Liver (tissue), 9 donors: ENCODE data around the gene SCAF11. TPM values are rescaled to one million over a fixed set of nuclear protein-coding genes. Genes with fewer than 3 reads are reported as not detected.

Experiments used
- DNase-seq: peaks from one replicate; pipeline ENCODE4 v3.0.0-alpha.2; 2017; ENCODE audit warnings: low spot score
- H3K27ac ChIP-seq, 2 donors: one replicate each; pipeline ENCODE4 v1.7.0; 2013; ENCODE audit warnings: inconsistent platforms in 2 of 2, low read length in 2 of 2, control low read depth in 1 of 2, low read depth in 1 of 2, mild to moderate bottlenecking in 1 of 2
- H3K27me3 ChIP-seq, 4 donors: one replicate each; pipeline versions ENCODE4 v1.6.1 to v1.7.0; 2013; ENCODE audit warnings: low read length in 3 of 4, inconsistent platforms in 1 of 4, mild to moderate bottlenecking in 1 of 4, moderate library complexity in 1 of 4; ENCODE audit not compliant: control insufficient read depth in 4 of 4, insufficient read depth in 4 of 4
- H3K36me3 ChIP-seq, 4 donors: one replicate each; pipeline versions ENCODE4 v1.6.1 to v1.7.0; 2013; ENCODE audit warnings: low read length in 3 of 4, mild to moderate bottlenecking in 3 of 4, low read depth in 1 of 4, moderate library complexity in 1 of 4; ENCODE audit not compliant: control insufficient read depth in 4 of 4, insufficient read depth in 3 of 4
- H3K4me1 ChIP-seq, 4 donors: one replicate each; pipeline versions ENCODE4 v1.6.1 to v1.7.0; 2013; ENCODE audit warnings: low read length in 3 of 4, mild to moderate bottlenecking in 3 of 4, moderate library complexity in 1 of 4; ENCODE audit not compliant: control insufficient read depth in 4 of 4, insufficient read depth in 4 of 4
- H3K4me3 ChIP-seq, 3 donors: one replicate each; pipeline versions ENCODE4 v1.6.1 to v1.7.0; 2013; ENCODE audit warnings: low read length in 3 of 3, control low read depth in 1 of 3, low read depth in 1 of 3, mild to moderate bottlenecking in 1 of 3
- H3K9ac ChIP-seq, 2 donors: one replicate each; pipeline ENCODE4 v1.7.0; 2013; ENCODE audit warnings: low read length in 2 of 2, mild to moderate bottlenecking in 2 of 2, moderate library complexity in 2 of 2, control low read depth in 1 of 2, low read depth in 1 of 2
- H3K9me3 ChIP-seq, 4 donors: one replicate each; pipeline versions ENCODE4 v1.6.1 to v1.7.0; 2013; ENCODE audit warnings: low read length in 3 of 4; ENCODE audit not compliant: control insufficient read depth in 4 of 4
- CTCF ChIP-seq: fragments of 150-350 bp; IDR thresholded peaks from 2 replicates; pipeline ENCODE4 v1.5.1; 2017; ENCODE audit warnings: improper control_type of control experiment, low read depth, low read length; ENCODE audit not compliant: missing input control
- EGR1 ChIP-seq, 2 donors: IDR thresholded peaks; 2 replicates each; pipeline ENCODE4 v1.6.1; 2016 to 2018; ENCODE audit warnings: antibody characterized with exemption in 2 of 2, low read depth in 2 of 2
- FOXA1 ChIP-seq: IDR thresholded peaks from 2 replicates; pipeline ENCODE4 v1.6.1; 2016; ENCODE audit warnings: antibody characterized with exemption
- FOXA2 ChIP-seq: IDR thresholded peaks from 2 replicates; pipeline ENCODE4 v1.6.1; 2016; ENCODE audit warnings: antibody characterized with exemption
- GABPA ChIP-seq, 2 donors: IDR thresholded peaks in 1 of 2; conservative IDR thresholded peaks in 1 of 2; 2 replicates each; pipeline ENCODE4 v1.6.1; 2016; ENCODE audit warnings: antibody characterized with exemption in 2 of 2, mild to moderate bottlenecking in 1 of 2, moderate library complexity in 1 of 2
- HNF4A ChIP-seq, 2 donors: conservative IDR thresholded peaks; 2 replicates each; pipeline ENCODE4 v1.6.1; 2016; ENCODE audit warnings: antibody characterized with exemption in 2 of 2, mild to moderate bottlenecking in 2 of 2
- HNF4G ChIP-seq: IDR thresholded peaks from 2 replicates; pipeline ENCODE4 v1.6.1; 2016; ENCODE audit warnings: antibody characterized with exemption
- JUND ChIP-seq, 2 donors: IDR thresholded peaks; 2 replicates each; pipeline ENCODE4 v1.6.1; 2016; ENCODE audit warnings: antibody characterized with exemption in 2 of 2
- MAX ChIP-seq: IDR thresholded peaks from 2 replicates; pipeline ENCODE4 v1.6.1; 2016; ENCODE audit warnings: antibody characterized with exemption
- NR2F2 ChIP-seq: IDR thresholded peaks from 2 replicates; pipeline ENCODE4 v1.6.1; 2016; ENCODE audit warnings: antibody characterized with exemption
- RAD21 ChIP-seq, 2 donors: IDR thresholded peaks; 2 replicates each; pipeline ENCODE4 v1.6.1; 2016; ENCODE audit warnings: antibody characterized with exemption in 2 of 2, mild to moderate bottlenecking in 2 of 2
- RXRA ChIP-seq, 2 donors: IDR thresholded peaks; 2 replicates each; pipeline ENCODE4 v1.6.1; 2017 to 2018; ENCODE audit warnings: antibody characterized with exemption in 2 of 2, mild to moderate bottlenecking in 1 of 2
- SP1 ChIP-seq: IDR thresholded peaks from 2 replicates; pipeline ENCODE4 v1.6.1; 2018; ENCODE audit warnings: antibody characterized with exemption, mild to moderate bottlenecking
- TAF1 ChIP-seq: conservative IDR thresholded peaks from 2 replicates; pipeline ENCODE4 v1.6.1; 2016; ENCODE audit warnings: antibody characterized with exemption, mild to moderate bottlenecking
- YY1 ChIP-seq: IDR thresholded peaks from 2 replicates; pipeline ENCODE4 v1.6.1; 2016; ENCODE audit warnings: antibody characterized with exemption, mild to moderate bottlenecking
- WGBS: extraction: QIAGEN DNeasy Blood & Tissue Kit; methylation state at CpG from one replicate; pipeline ENCODE4 v1.1.7; 2013; 5-methylcytosine and 5-hydroxymethylcytosine counted together
- polyA plus RNA-seq, 2 donors: library from polyadenylated mRNA; stranded (reverse) in 1 of 2; unstranded in 1 of 2; fragments of 200-250 nt in 1 of 2; fragments of >200 nt in 1 of 2; fragmentation: Nextera tagmentation in 1 of 2; extraction: Ambion mirVana in 1 of 2; gene quantifications; one replicate each; pipeline versions ENCODE4 v1.2.1 to v1.2.3, GENCODE V29; 2013 to 2015
- total RNA-seq, 2 donors: library from RNA; depleted of rRNA; stranded (reverse); fragments of >200 nt; gene quantifications; one replicate each; pipeline ENCODE4 v1.2.3, GENCODE V29; 2014
- TF ChIP-seq, protein P1 (sequence below): IDR thresholded peaks from 2 replicates; pipeline ENCODE4 v1.6.1; 2016; ENCODE audit warnings: antibody characterized with exemption, mild to moderate bottlenecking
- TF ChIP-seq, protein P2 (sequence below): IDR thresholded peaks from 2 replicates; pipeline ENCODE4 v1.6.1; 2016; ENCODE audit warnings: antibody characterized with exemption
- TF ChIP-seq, protein P3 (sequence below): IDR thresholded peaks from 2 replicates; pipeline ENCODE4 v1.6.1; 2016; ENCODE audit warnings: antibody characterized with exemption
- donor health status: healthy.
- donor health status: healthy.
- donor health status: healthy.
- donor health status: healthy.
- donor health status: healthy.

SCAF11 gene
- total and polyA plus RNA-seq, 4 donors, result 15.6 to 80.0 (median 43.9) TPM

- TF ChIP-seq RAD21 (IDR thresholded peaks at IDR 0.05) (no peak), SP1 (no peak), FOXA2 (no peak), CTCF (no peak), MAX (no peak), RXRA (IDR thresholded peaks at IDR 0.05) (no peak), NR2F2 (no peak), TAF1 (no peak), EGR1 (IDR thresholded peaks at IDR 0.05; ENCODE audit: low read depth in 2 of 2) (no peak), FOXA1 (no peak), HNF4G (no peak), JUND (IDR thresholded peaks at IDR 0.05) (no peak), HNF4A (conservative IDR thresholded peaks at IDR 0.05) (no peak), YY1 (no peak), GABPA (IDR thresholded peaks at IDR 0.05 in 1 of 2, conservative IDR thresholded peaks at IDR 0.05 in 1 of 2) (no peak)
- TF ChIP-seq, protein P1, sequence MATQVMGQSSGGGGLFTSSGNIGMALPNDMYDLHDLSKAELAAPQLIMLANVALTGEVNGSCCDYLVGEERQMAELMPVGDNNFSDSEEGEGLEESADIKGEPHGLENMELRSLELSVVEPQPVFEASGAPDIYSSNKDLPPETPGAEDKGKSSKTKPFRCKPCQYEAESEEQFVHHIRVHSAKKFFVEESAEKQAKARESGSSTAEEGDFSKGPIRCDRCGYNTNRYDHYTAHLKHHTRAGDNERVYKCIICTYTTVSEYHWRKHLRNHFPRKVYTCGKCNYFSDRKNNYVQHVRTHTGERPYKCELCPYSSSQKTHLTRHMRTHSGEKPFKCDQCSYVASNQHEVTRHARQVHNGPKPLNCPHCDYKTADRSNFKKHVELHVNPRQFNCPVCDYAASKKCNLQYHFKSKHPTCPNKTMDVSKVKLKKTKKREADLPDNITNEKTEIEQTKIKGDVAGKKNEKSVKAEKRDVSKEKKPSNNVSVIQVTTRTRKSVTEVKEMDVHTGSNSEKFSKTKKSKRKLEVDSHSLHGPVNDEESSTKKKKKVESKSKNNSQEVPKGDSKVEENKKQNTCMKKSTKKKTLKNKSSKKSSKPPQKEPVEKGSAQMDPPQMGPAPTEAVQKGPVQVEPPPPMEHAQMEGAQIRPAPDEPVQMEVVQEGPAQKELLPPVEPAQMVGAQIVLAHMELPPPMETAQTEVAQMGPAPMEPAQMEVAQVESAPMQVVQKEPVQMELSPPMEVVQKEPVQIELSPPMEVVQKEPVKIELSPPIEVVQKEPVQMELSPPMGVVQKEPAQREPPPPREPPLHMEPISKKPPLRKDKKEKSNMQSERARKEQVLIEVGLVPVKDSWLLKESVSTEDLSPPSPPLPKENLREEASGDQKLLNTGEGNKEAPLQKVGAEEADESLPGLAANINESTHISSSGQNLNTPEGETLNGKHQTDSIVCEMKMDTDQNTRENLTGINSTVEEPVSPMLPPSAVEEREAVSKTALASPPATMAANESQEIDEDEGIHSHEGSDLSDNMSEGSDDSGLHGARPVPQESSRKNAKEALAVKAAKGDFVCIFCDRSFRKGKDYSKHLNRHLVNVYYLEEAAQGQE, result no peak
- TF ChIP-seq, protein P2, sequence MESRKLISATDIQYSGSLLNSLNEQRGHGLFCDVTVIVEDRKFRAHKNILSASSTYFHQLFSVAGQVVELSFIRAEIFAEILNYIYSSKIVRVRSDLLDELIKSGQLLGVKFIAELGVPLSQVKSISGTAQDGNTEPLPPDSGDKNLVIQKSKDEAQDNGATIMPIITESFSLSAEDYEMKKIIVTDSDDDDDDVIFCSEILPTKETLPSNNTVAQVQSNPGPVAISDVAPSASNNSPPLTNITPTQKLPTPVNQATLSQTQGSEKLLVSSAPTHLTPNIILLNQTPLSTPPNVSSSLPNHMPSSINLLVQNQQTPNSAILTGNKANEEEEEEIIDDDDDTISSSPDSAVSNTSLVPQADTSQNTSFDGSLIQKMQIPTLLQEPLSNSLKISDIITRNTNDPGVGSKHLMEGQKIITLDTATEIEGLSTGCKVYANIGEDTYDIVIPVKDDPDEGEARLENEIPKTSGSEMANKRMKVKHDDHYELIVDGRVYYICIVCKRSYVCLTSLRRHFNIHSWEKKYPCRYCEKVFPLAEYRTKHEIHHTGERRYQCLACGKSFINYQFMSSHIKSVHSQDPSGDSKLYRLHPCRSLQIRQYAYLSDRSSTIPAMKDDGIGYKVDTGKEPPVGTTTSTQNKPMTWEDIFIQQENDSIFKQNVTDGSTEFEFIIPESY, result no peak
- TF ChIP-seq, protein P3, sequence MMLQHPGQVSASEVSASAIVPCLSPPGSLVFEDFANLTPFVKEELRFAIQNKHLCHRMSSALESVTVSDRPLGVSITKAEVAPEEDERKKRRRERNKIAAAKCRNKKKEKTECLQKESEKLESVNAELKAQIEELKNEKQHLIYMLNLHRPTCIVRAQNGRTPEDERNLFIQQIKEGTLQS, result no peak
- no peak for DNase-seq
- Histone ChIP-seq H3K9me3 (no peaks in the 10 kb centered on the region), H3K4me3 (no peak overlapping the region), H3K27me3 (no peaks in the 10 kb centered on the region), H3K4me1 (no peaks in the 10 kb centered on the region), H3K9ac (no peak overlapping the region), H3K36me3 (peaks cover 0 to 6% (median 4%) of the 10 kb centered on the region in 4 donors), H3K27ac (no peak overlapping the region)
- WGBS, result 67% methylated on average over 8 of the region's 8 CpGs
These were observed 111.6 kb downstream of the SCAF11 start for GRCh38 chr12:45878630-45879255.
